CD14-positive monocyte (primary cell): Measurements from ENCODE around the gene ALDOB. TPM values are rescaled to one million over a fixed set of nuclear protein-coding genes. Genes with fewer than 3 reads are reported as not detected.

Source experiments
- DNase-seq, 3 donors: peaks; one replicate each; pipeline ENCODE4 v3.0.0-alpha.2; 2011 to 2022
- H2AFZ ChIP-seq: 2 replicates; pipeline ENCODE4 v1.6.0; 2012; ENCODE audit warnings: mild to moderate bottlenecking, low read depth, low read length, inconsistent platforms; ENCODE audit not compliant: insufficient read depth, poor library complexity, severe bottlenecking
- H3K27ac ChIP-seq, 2 donors: 1 replicate in 1 of 2; 2 replicates in 1 of 2; pipeline ENCODE4 v1.5.1; 2012 to 2013; ENCODE audit warnings: low read length in 2 of 2, control low read depth in 1 of 2, inconsistent platforms in 1 of 2, low read depth in 1 of 2, mild to moderate bottlenecking in 1 of 2
- H3K27me3 ChIP-seq, 2 donors: one replicate each; pipeline versions ENCODE4 v1.6.0 to v1.6.1; 2011 to 2013; ENCODE audit warnings: low read length in 2 of 2; ENCODE audit not compliant: control insufficient read depth in 2 of 2, insufficient read depth in 2 of 2
- H3K36me3 ChIP-seq, 2 donors: replicated peaks in 1 of 2; 1 replicate in 1 of 2; 2 replicates in 1 of 2; pipeline versions ENCODE4 v1.5.1 to v1.6.1; 2012 to 2013; ENCODE audit warnings: low read length in 2 of 2, control low read depth in 1 of 2, inconsistent platforms in 1 of 2, mild to moderate bottlenecking in 1 of 2; ENCODE audit not compliant: insufficient read depth in 2 of 2, control insufficient read depth in 1 of 2
- H3K4me1 ChIP-seq, 2 donors: 1 replicate in 1 of 2; 2 replicates in 1 of 2; pipeline versions ENCODE4 v1.5.1 to v1.6.1; 2012 to 2013; ENCODE audit warnings: low read length in 2 of 2, control low read depth in 1 of 2, inconsistent platforms in 1 of 2, mild to moderate bottlenecking in 1 of 2, moderate library complexity in 1 of 2; ENCODE audit not compliant: insufficient read depth in 2 of 2, control insufficient read depth in 1 of 2
- H3K4me2 ChIP-seq: replicated peaks from 2 replicates; pipeline ENCODE3; 2012; ENCODE audit warnings: low read length, moderate library complexity, mild to moderate bottlenecking; ENCODE audit not compliant: poor library complexity, severe bottlenecking; ENCODE audit errors: extremely low read depth
- H3K4me3 ChIP-seq, 3 experiments: fragments of 200-600 bp in 1 of 3; sonication (generic) in 1 of 3; replicated peaks in 1 of 3; 1 replicate in 2 of 3; 2 replicates in 1 of 3; pipeline ENCODE4 v1.5.1; 2011 to 2013; ENCODE audit warnings: low read length in 3 of 3, mild to moderate bottlenecking in 3 of 3, control low read depth in 2 of 3, low read depth in 2 of 3, inconsistent platforms in 1 of 3, moderate library complexity in 1 of 3
- H3K79me2 ChIP-seq: 2 replicates; pipeline ENCODE4 v1.6.0; 2012; ENCODE audit warnings: mild to moderate bottlenecking, control low read depth, inconsistent platforms, low read length, moderate library complexity; ENCODE audit not compliant: insufficient read depth
- H3K9ac ChIP-seq: 2 replicates; pipeline ENCODE4 v1.6.0; 2017; ENCODE audit warnings: low read length, mild to moderate bottlenecking; ENCODE audit not compliant: insufficient read depth, poor library complexity, severe bottlenecking
- H3K9me3 ChIP-seq, 2 donors: replicated peaks in 1 of 2; 1 replicate in 1 of 2; 2 replicates in 1 of 2; pipeline versions ENCODE4 v1.5.1 to v1.6.1; 2012 to 2013; ENCODE audit warnings: low read length in 2 of 2, control low read depth in 1 of 2; ENCODE audit not compliant: control insufficient read depth in 1 of 2, insufficient read depth in 1 of 2
- H4K20me1 ChIP-seq: 2 replicates; pipeline ENCODE4 v1.6.0; 2012; ENCODE audit warnings: mild to moderate bottlenecking, low read length, control low read depth, moderate library complexity; ENCODE audit not compliant: insufficient read depth
- H3K27ac Mint-ChIP-seq, 7 donors: one replicate each; pipeline ENCODE4 v1.8.0; 2020; ENCODE audit warnings: mild to moderate bottlenecking in 7 of 7, mixed read lengths in 7 of 7, moderate library complexity in 6 of 7, inconsistent platforms in 2 of 7
- H3K27me3 Mint-ChIP-seq, 3 donors: one replicate each; pipeline ENCODE4 v1.8.0; 2021 to 2022; ENCODE audit warnings: low read depth in 3 of 3, mild to moderate bottlenecking in 3 of 3, mixed read lengths in 3 of 3, moderate library complexity in 3 of 3, inconsistent platforms in 1 of 3
- H3K36me3 Mint-ChIP-seq, 2 donors: one replicate each; pipeline ENCODE4 v1.8.0; 2020; ENCODE audit warnings: mixed read lengths in 2 of 2, inconsistent platforms in 1 of 2, mild to moderate bottlenecking in 1 of 2
- H3K4me1 Mint-ChIP-seq: one replicate; pipeline ENCODE4 v1.8.0; 2020; ENCODE audit warnings: mild to moderate bottlenecking, mixed read lengths
- H3K4me3 Mint-ChIP-seq, 2 donors: one replicate each; pipeline ENCODE4 v1.8.0; 2020; ENCODE audit warnings: mild to moderate bottlenecking in 2 of 2, mixed read lengths in 2 of 2, moderate library complexity in 1 of 2
- H3K9me3 Mint-ChIP-seq, 7 donors: one replicate each; pipeline ENCODE4 v1.8.0; 2020 to 2022; ENCODE audit warnings: mixed read lengths in 7 of 7, mild to moderate bottlenecking in 6 of 7, moderate library complexity in 6 of 7, inconsistent platforms in 2 of 7
- CTCF ChIP-seq: fragments of 200-600 bp; IDR thresholded peaks from one replicate; pipeline ENCODE4 v1.8.0; 2022; ENCODE audit warnings: antibody characterized with exemption, mild to moderate bottlenecking
- WGBS: methylation state at CpG from one replicate; pipeline ENCODE4 v1.1.5; 2013; ENCODE audit warnings: missing lambda C conversion rate; ENCODE audit not compliant: insufficient coverage; 5-methylcytosine and 5-hydroxymethylcytosine counted together
- intact Hi-C, 2 donors: fragments of 100-400 bp; cut with micrococcal nuclease; formaldehyde crosslinking; loops; one replicate each; pipeline versions ENCODE4 v1.15.0 to v1.15.1; 2023
- polyA plus RNA-seq, 3 donors: library from polyadenylated mRNA; depleted of rRNA in 1 of 3; unstranded in 2 of 3; stranded (reverse) in 1 of 3; fragments of 300-500 nt in 2 of 3; fragments of >200 nt in 1 of 3; fragmentation: Illumina TruSeq in 2 of 3; gene quantifications; 1 replicate in 2 of 3; 2 replicates in 1 of 3; pipeline ENCODE4 v1.2.3, GENCODE V29; 2012 to 2021

ALDOB gene
- polyA plus RNA-seq, 3 donors, result not detected

- peaks cover 6 to 7% of the 10 kb centered on the region in 2 donors for H3K4me1 ChIP-seq
- H3K36me3 Mint-ChIP-seq, result peaks cover 0 to 4% of the 10 kb centered on the region in 2 donors
- DNase-seq, result no peak
- H3K79me2 ChIP-seq, result no peaks in the 10 kb centered on the region
- no peak for TF ChIP-seq CTCF
- peaks cover 29 to 32% (median 31%) of the 10 kb centered on the region in 3 donors for H3K27me3 Mint-ChIP-seq
- H3K9ac ChIP-seq, result no peak overlapping the region
- no peak overlapping the region for H3K4me3 ChIP-seq
- H2AFZ ChIP-seq, result no peak overlapping the region
- H3K4me1 Mint-ChIP-seq, result peaks cover 16% of the 10 kb centered on the region
- no peak overlapping the region for H3K27ac ChIP-seq
- H3K4me2 ChIP-seq, result peak overlapping the region; percentile 28
- H3K4me3 Mint-ChIP-seq, result peak overlapping the region in 1 of 2 donors; percentile 85
- H3K27ac Mint-ChIP-seq, result no peak overlapping the region
- peaks cover 5% of the 10 kb centered on the region in 2 donors for H3K9me3 ChIP-seq
- peaks cover 28 to 36% of the 10 kb centered on the region in 2 donors for H3K27me3 ChIP-seq
- intact Hi-C loops, result no loop called here
- H4K20me1 ChIP-seq, result no peaks in the 10 kb centered on the region
- H3K9me3 Mint-ChIP-seq, result peaks cover 7 to 27% (median 12%) of the 10 kb centered on the region in 7 donors
- 89% methylated on average over 2 of the region's 4 CpGs for WGBS
- H3K36me3 ChIP-seq, result no peaks in the 10 kb centered on the region
Measured at GRCh38 chr9:101448680-101449070, 13.1 kb upstream of the ALDOB start.

GRCh38 chr9:101446732-101447131, 11.2 kb upstream of the ALDOB start:
- Histone ChIP-seq H3K27me3 (peaks cover 28 to 36% of the 10 kb centered on the region in 2 donors), H3K36me3 (no peaks in the 10 kb centered on the region), H3K27ac (no peak overlapping the region), H3K4me2 (no peak overlapping the region), H3K4me3 (no peak overlapping the region), H2AFZ (no peak overlapping the region), H3K4me1 (peaks cover 6 to 7% of the 10 kb centered on the region in 2 donors), H3K9me3 (peaks cover 0 to 5% of the 10 kb centered on the region in 2 donors), H4K20me1 (no peaks in the 10 kb centered on the region), H3K79me2 (no peaks in the 10 kb centered on the region), H3K9ac (no peak overlapping the region)
- Mint-ChIP-seq H3K27ac (no peak overlapping the region), H3K36me3 (peaks cover 0 to 4% of the 10 kb centered on the region in 2 donors), H3K27me3 (peaks cover 23 to 32% (median 31%) of the 10 kb centered on the region in 3 donors), H3K9me3 (peaks cover 3 to 14% (median 4%) of the 10 kb centered on the region in 7 donors), H3K4me1 (peaks cover 16% of the 10 kb centered on the region), H3K4me3 (no peak overlapping the region)
- intact Hi-C loops, result no loop called here
- DNase-seq, result no peak
- TF ChIP-seq CTCF, result no peak
